ENCODE results near the gene RBBP8.

The RBBP8 gene

DNA sequence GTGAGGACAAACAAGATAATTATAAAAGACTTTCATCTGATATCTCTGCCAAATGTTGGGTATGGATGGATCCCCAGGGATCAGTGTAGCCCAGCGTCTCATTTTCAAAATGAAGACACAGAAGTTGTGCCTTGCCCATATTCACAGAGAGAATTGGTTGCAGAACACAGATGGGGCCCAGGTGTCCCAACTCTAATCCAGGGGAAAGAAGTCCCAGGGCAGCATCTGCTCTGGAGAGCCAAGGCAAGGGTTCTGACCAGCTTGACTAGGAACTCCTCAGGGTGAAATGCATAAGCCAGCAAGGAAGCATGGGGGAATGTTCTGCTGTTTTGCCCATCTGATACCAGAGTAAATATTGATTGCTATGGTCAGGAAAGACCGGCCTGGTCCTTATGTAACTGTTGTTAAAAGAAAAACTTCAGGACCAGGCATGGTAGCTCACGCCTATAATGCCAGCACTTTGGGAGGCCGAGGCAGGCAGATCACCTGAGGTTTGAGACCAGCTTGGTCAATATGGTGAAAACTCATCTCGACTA is 133.4 kb downstream of the RBBP8 start:
- Histone ChIP-seq H3K36me3 (ENCODE audit: low read depth) (no peaks in the 10 kb centered on the region), H3K27me3 (ENCODE audit: insufficient read depth, poor library complexity, severe bottlenecking) (no peaks in the 10 kb centered on the region), H3K9me3 (ENCODE audit: severe bottlenecking) (no peaks in the 10 kb centered on the region), H3K27ac (ENCODE audit: poor library complexity, severe bottlenecking) (no peak overlapping the region), H3K4me3 (ENCODE audit: severe bottlenecking) (no peak overlapping the region), H3K4me1 (ENCODE audit: insufficient read depth, poor library complexity, severe bottlenecking) (no peaks in the 10 kb centered on the region)
- DNase-seq (ENCODE audit: low spot score) (no peak), ATAC-seq (ENCODE audit: low read depth) (no peak)
- TF ChIP-seq, protein P1, sequence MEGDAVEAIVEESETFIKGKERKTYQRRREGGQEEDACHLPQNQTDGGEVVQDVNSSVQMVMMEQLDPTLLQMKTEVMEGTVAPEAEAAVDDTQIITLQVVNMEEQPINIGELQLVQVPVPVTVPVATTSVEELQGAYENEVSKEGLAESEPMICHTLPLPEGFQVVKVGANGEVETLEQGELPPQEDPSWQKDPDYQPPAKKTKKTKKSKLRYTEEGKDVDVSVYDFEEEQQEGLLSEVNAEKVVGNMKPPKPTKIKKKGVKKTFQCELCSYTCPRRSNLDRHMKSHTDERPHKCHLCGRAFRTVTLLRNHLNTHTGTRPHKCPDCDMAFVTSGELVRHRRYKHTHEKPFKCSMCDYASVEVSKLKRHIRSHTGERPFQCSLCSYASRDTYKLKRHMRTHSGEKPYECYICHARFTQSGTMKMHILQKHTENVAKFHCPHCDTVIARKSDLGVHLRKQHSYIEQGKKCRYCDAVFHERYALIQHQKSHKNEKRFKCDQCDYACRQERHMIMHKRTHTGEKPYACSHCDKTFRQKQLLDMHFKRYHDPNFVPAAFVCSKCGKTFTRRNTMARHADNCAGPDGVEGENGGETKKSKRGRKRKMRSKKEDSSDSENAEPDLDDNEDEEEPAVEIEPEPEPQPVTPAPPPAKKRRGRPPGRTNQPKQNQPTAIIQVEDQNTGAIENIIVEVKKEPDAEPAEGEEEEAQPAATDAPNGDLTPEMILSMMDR (IDR thresholded peaks at IDR 0.05; ENCODE audit: poor library complexity, severe bottlenecking): no peak

DNA sequence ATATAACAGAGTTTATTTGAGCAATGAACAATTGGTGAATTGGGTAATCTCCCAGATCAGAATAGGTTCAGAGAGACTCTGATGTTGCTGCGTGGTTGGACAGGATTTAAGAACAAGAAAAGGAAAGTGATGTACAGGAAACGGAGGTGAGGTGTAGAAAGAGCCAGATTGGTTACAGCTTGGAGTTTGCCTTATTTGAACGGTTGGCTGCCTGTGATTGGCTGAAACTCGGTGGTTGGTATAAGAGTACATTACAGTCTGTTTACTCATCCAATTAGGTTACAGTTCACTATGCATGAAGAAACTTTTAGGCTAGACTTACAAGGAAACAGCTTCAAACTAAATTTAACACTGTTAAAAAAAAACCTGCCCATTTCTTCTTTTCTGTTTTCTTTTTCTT is 134.1 kb downstream of the RBBP8 start:
- H3K4me1 ChIP-seq (ENCODE audit: insufficient read depth, poor library complexity, severe bottlenecking): no peaks in the 10 kb centered on the region
- no peaks in the 10 kb centered on the region for H3K9me3 ChIP-seq (ENCODE audit: severe bottlenecking)
- H3K27me3 ChIP-seq (ENCODE audit: insufficient read depth, poor library complexity, severe bottlenecking): no peaks in the 10 kb centered on the region
- no peak overlapping the region for H3K27ac ChIP-seq (ENCODE audit: poor library complexity, severe bottlenecking)
- ATAC-seq (ENCODE audit: low read depth) (peak; percentile 27; the same call in 1 of the 3 replicates), DNase-seq (ENCODE audit: low spot score) (no peak)
- H3K4me3 ChIP-seq (ENCODE audit: severe bottlenecking): no peak overlapping the region
- no peaks in the 10 kb centered on the region for H3K36me3 ChIP-seq (ENCODE audit: low read depth)
- TF ChIP-seq, protein P1 (IDR thresholded peaks at IDR 0.05; ENCODE audit: poor library complexity, severe bottlenecking): no peak

DNA sequence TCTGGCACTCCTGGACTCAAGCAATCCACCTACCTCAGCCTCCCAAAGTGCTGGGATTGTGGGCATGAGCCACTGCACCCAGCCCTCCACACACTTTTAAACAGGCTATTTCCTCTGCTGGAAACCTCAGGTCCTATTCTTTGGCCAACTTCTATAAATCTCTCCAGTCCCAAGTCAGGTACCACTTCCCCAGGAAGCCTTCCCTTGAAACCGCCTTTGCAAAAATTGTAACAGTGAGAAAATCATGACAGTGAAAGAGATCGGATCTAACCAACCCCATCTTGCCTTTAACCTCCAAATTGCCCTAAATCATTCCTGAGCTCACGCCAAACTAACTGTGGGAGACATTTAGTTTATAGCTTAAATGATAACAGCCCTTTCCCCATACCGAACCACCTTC is 134.9 kb downstream of the RBBP8 start:
- DNase-seq (ENCODE audit: low spot score) (no peak), ATAC-seq (ENCODE audit: low read depth) (no peak)
- H3K9me3 ChIP-seq (ENCODE audit: severe bottlenecking): no peaks in the 10 kb centered on the region
- TF ChIP-seq, protein P1 (IDR thresholded peaks at IDR 0.05; ENCODE audit: poor library complexity, severe bottlenecking): no peak
- no peaks in the 10 kb centered on the region for H3K36me3 ChIP-seq (ENCODE audit: low read depth)
- no peaks in the 10 kb centered on the region for H3K27me3 ChIP-seq (ENCODE audit: insufficient read depth, poor library complexity, severe bottlenecking)
- H3K4me1 ChIP-seq (ENCODE audit: insufficient read depth, poor library complexity, severe bottlenecking): no peaks in the 10 kb centered on the region
- no peak overlapping the region for H3K27ac ChIP-seq (ENCODE audit: poor library complexity, severe bottlenecking)
- no peak overlapping the region for H3K4me3 ChIP-seq (ENCODE audit: severe bottlenecking)

DNA sequence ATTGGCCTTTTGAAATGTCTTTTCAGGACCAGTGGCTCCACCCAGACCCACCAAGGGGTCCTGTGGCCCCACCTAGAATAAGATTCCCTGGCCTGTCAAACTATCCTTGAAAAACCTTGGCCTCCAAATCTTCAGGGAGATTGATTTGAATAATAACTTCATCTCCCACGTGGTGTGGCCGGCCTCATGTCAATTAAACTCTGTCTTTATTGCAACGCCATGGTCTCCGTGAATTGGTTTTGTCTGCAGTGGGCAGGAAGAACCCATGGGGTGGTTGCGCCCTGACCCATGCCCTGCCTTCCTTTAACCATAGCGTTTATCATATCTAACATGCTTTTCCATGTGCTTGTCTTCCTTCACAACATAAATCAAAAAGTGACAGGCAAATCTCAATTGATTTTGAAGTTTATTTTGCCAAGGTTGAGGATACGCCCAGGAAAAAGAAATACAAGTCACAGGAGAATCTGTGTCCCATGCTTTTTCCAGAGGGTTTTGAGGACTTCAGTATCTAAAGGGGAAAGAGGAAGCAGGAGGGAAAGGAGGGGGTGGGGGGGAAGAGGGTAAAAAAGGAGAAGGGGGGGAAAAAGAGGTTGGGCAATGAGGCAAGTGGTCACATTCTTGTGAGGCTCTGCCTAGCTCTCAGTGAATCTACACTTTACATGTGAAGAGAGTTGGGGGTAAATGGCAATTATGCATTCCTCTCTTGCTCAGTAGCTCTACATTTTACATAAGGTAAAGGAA is 135.6 kb downstream of the RBBP8 start:
- ATAC-seq (ENCODE audit: low read depth): no peak
- Histone ChIP-seq H3K9me3 (ENCODE audit: severe bottlenecking) (no peaks in the 10 kb centered on the region), H3K4me1 (ENCODE audit: insufficient read depth, poor library complexity, severe bottlenecking) (no peaks in the 10 kb centered on the region), H3K27me3 (ENCODE audit: insufficient read depth, poor library complexity, severe bottlenecking) (no peaks in the 10 kb centered on the region), H3K27ac (ENCODE audit: poor library complexity, severe bottlenecking) (no peak overlapping the region), H3K4me3 (ENCODE audit: severe bottlenecking) (no peak overlapping the region), H3K36me3 (ENCODE audit: low read depth) (no peaks in the 10 kb centered on the region)
- no peak for DNase-seq (ENCODE audit: low spot score)
- TF ChIP-seq, protein P1 (IDR thresholded peaks at IDR 0.05; ENCODE audit: poor library complexity, severe bottlenecking): no peak

DNA sequence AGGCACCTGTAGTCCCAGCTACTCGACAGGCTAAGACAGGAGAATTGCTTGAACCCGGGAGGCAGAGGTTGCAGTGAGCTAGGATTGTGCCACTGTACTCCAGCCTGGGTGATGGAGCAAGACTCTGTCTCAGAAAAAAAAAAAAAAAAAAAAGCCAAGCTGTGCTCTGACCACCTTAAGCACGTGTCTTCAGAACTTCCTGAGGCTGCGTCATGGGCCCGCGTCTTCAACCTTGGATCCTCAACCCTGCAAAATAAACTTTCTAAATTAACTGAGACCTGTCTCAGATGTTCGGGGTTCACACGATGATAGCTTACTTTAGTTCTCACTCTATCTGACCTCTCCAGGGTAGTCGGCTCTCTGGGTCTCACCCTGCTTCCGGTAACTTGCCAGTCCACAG is 136.4 kb downstream of the RBBP8 start:
- H3K9me3 ChIP-seq (ENCODE audit: severe bottlenecking): no peaks in the 10 kb centered on the region
- H3K4me3 ChIP-seq (ENCODE audit: severe bottlenecking): no peak overlapping the region
- no peak for ATAC-seq (ENCODE audit: low read depth)
- no peaks in the 10 kb centered on the region for H3K36me3 ChIP-seq (ENCODE audit: low read depth)
- H3K27ac ChIP-seq (ENCODE audit: poor library complexity, severe bottlenecking): no peak overlapping the region
- H3K4me1 ChIP-seq (ENCODE audit: insufficient read depth, poor library complexity, severe bottlenecking): no peaks in the 10 kb centered on the region
- no peaks in the 10 kb centered on the region for H3K27me3 ChIP-seq (ENCODE audit: insufficient read depth, poor library complexity, severe bottlenecking)
- TF ChIP-seq, protein P1 (IDR thresholded peaks at IDR 0.05; ENCODE audit: poor library complexity, severe bottlenecking): no peak
- no peak for DNase-seq (ENCODE audit: low spot score)

Measured in RWPE2 (cell line).